Osteocyte (in vitro differentiated cells): ENCODE measurements around the gene RIOK1. TPM values are rescaled to one million over a fixed set of nuclear protein-coding genes. Genes with fewer than 3 reads are reported as not detected.
"Not testable (repeated sequence)": the region's sequence is repeated elsewhere in the genome, so short reads cannot be mapped to it uniquely, and the experiment has no call there.

ENCODE experiments used
- DNase-seq: peaks from one replicate; pipeline ENCODE4 v3.0.0; 2021; ENCODE audit warnings: mixed read lengths; ENCODE audit not compliant: unreplicated experiment; ENCODE audit errors: extremely low spot score
- H3K27ac Mint-ChIP-seq: one replicate; pipeline ENCODE4 v1.8.0; 2021; ENCODE audit warnings: mild to moderate bottlenecking, mixed read lengths; ENCODE audit not compliant: unreplicated experiment
- H3K27me3 Mint-ChIP-seq: one replicate; pipeline ENCODE4 v1.8.0; 2021; ENCODE audit warnings: mixed read lengths; ENCODE audit not compliant: unreplicated experiment
- H3K36me3 Mint-ChIP-seq: one replicate; pipeline ENCODE4 v1.8.0; 2021; ENCODE audit warnings: mixed read lengths; ENCODE audit not compliant: unreplicated experiment
- H3K4me1 Mint-ChIP-seq: one replicate; pipeline ENCODE4 v1.8.0; 2021; ENCODE audit warnings: mixed read lengths; ENCODE audit not compliant: unreplicated experiment
- H3K4me3 Mint-ChIP-seq: one replicate; pipeline ENCODE4 v1.8.0; 2021; ENCODE audit warnings: mild to moderate bottlenecking, moderate library complexity, mixed read lengths; ENCODE audit not compliant: unreplicated experiment
- H3K9me3 Mint-ChIP-seq: one replicate; pipeline ENCODE4 v1.8.0; 2021; ENCODE audit warnings: mixed read lengths; ENCODE audit not compliant: unreplicated experiment
- CTCF ChIP-seq: fragments of 200-600 bp; sonication (generic); IDR thresholded peaks from 2 replicates; pipeline ENCODE4 v1.5.0; 2021; ENCODE audit warnings: antibody characterized with exemption, mild to moderate bottlenecking, moderate library complexity
- total RNA-seq: library from RNA; stranded (reverse); gene quantifications from 2 replicates; pipeline ENCODE4 v1.2.1, GENCODE V29; 2021

RIOK1 gene
- total RNA-seq, 1 donor from 2014 or later = 22.5 TPM

- Mint-ChIP-seq H3K9me3 (peaks cover 18% of the 10 kb centered on the region), H3K4me1 (peaks cover 21% of the 10 kb centered on the region), H3K27me3 (peaks cover 27% of the 10 kb centered on the region)
- not testable (repeated sequence) for H3K4me3 Mint-ChIP-seq, H3K36me3 Mint-ChIP-seq, H3K27ac Mint-ChIP-seq, DNase-seq
Observed at GRCh38 chr6:7351916-7352315, 37.7 kb upstream of the RIOK1 start.

DNA sequence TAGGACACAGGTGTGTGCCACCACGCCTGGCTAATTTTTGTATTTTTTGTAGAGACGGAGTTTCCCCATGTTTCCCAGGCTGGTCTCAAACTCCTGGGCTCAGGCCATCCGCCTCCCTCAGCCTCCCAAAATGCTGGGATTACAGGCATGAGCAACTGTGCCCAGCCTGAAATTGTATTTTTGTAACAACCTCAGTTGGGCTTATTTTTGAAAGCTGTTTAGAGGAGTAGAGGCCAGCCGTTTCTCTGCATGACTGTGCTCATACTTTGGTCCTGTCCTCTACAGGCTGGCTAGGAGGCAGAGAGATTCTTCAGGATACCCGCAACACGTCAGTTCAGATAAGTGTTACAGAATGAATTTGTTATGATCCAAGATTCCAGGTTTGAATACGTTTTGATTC is 22.2 kb upstream of the RIOK1 start:
- no peak for TF ChIP-seq CTCF
- Mint-ChIP-seq H3K36me3 (no peaks in the 10 kb centered on the region), H3K27ac (no peak overlapping the region), H3K27me3 (peaks cover 9% of the 10 kb centered on the region), H3K4me1 (no peaks in the 10 kb centered on the region), H3K9me3 (no peaks in the 10 kb centered on the region), H3K4me3 (no peak overlapping the region)
- DNase-seq = no peak

DNA sequence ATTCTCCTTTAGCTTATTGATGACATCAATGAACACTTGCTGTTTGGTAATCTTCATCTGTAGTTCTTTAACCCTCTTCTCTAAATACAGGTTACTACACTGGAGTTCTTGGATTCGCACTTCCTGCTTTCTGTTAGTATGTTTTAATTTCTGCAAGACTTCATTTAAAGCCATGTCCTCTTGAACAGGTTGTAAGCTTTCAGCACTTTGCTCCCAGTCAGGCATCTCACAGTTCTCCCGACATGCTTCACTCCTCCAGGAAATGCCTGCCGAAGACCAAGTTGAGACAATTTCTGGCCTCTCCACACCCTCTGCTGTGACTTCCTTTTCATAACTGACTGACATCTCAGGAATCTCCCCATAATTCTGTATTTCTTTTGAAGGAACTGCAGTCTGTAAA is 15.9 kb upstream of the RIOK1 start:
- H3K4me1 Mint-ChIP-seq = no peaks in the 10 kb centered on the region

DNA sequence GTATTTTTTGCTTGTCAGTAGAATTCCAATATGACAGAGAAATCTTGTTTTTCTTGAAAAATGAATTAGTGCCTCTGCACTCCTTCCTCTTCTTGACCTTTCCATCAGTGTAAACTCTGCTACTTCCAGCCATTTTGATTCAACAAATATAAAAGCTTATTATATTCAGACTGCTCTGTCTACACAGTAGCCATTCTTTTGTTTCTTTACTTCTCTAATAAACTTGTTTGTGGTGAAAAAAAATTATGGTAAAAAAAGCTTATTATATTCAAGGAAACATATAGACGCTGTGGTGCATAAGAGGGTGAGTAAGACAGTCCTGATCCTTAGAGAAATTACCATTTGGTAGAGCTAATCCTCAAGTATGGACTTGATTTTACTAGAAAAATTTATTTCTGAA is 11.6 kb upstream of the RIOK1 start:
- Mint-ChIP-seq H3K27ac (no peak overlapping the region), H3K4me1 (no peaks in the 10 kb centered on the region), H3K27me3 (peaks cover 6% of the 10 kb centered on the region), H3K36me3 (no peaks in the 10 kb centered on the region), H3K9me3 (no peaks in the 10 kb centered on the region), H3K4me3 (no peak overlapping the region)
- no peak for TF ChIP-seq CTCF
- no peak for DNase-seq

More for the DNA sequence above, 15.9 kb upstream of the RIOK1 start:
- H3K9me3 Mint-ChIP-seq = no peaks in the 10 kb centered on the region
- H3K4me3 Mint-ChIP-seq = no peak overlapping the region
- no peak for TF ChIP-seq CTCF
- no peaks in the 10 kb centered on the region for H3K36me3 Mint-ChIP-seq
- H3K27me3 Mint-ChIP-seq = peaks cover 1% of the 10 kb centered on the region
- no peak for DNase-seq
- no peak overlapping the region for H3K27ac Mint-ChIP-seq

DNA sequence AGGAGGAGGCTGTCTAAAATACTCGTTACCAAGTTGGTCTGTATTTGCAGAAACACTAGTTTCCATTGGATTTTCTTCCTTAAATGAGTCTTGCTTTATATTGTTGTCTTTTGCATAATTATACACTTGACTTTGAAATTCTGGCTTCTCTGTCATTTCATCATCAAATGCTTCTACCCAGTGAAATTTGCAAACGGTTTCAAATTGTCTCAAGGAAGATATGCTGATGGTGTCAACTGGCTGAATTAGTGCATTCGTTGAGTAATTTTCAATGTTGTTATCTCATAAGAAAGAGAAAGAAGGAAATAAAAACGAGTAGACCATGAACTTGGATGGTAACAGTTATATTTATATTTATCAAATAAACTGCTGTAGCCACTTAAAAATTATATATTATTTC is 10.9 kb upstream of the RIOK1 start:
- no peak for TF ChIP-seq CTCF
- H3K27me3 Mint-ChIP-seq = peaks cover 6% of the 10 kb centered on the region
- DNase-seq = no peak
- no peak overlapping the region for H3K4me3 Mint-ChIP-seq
- H3K27ac Mint-ChIP-seq = no peak overlapping the region
- no peaks in the 10 kb centered on the region for H3K9me3 Mint-ChIP-seq
- H3K4me1 Mint-ChIP-seq = no peaks in the 10 kb centered on the region
- H3K36me3 Mint-ChIP-seq = no peaks in the 10 kb centered on the region

- H3K4me1 Mint-ChIP-seq = no peaks in the 10 kb centered on the region
- H3K27me3 Mint-ChIP-seq = peaks cover 6% of the 10 kb centered on the region
- H3K4me3 Mint-ChIP-seq = no peak overlapping the region
- no peaks in the 10 kb centered on the region for H3K36me3 Mint-ChIP-seq
- no peaks in the 10 kb centered on the region for H3K9me3 Mint-ChIP-seq
- DNase-seq = no peak
- TF ChIP-seq CTCF = no peak
- no peak overlapping the region for H3K27ac Mint-ChIP-seq
Observed at GRCh38 chr6:7381092-7381491, 8.5 kb upstream of the RIOK1 start.
